HG03139 (cell line): ENCODE results near the gene TBC1D16.

Experiments
- ATAC-seq: cut with Tn5 transposase; IDR thresholded peaks from one replicate; pipeline ENCODE4 v1.9.1; 2021; ENCODE audit not compliant: unreplicated experiment

The TBC1D16 gene

GRCh38 chr17:80026359-80027042 lies 9.2 kb downstream of the TBC1D16 start:
- no peak for ATAC-seq

GRCh38 chr17:80025796-80026195 lies 9.9 kb downstream of the TBC1D16 start:
- no peak for ATAC-seq

DNA sequence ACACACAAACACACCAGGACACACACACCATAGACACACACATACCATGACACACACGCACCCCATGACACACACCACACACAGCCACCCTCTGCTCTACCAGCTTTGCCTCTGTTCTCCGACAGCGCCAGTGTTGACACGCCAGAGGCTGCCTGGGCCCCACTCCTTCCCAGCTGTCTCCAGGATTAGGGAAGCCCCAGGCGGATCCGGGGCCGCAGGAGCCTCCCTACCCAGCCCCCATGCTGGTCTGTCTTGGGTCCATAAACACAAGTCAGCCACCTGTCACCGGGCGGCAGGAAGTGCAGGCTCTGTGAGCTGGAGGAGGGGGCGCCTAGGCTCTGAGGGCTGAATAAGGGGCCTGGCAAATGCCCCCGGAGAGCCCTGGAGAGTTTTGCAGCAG lies 10.5 kb downstream of the TBC1D16 start:
- no peak for ATAC-seq

- ATAC-seq, result no peak
These were observed 11.3 kb downstream of the TBC1D16 start for GRCh38 chr17:80024206-80024972.

- ATAC-seq, result no peak
These were observed 12.0 kb downstream of the TBC1D16 start for GRCh38 chr17:80023481-80024205.

DNA sequence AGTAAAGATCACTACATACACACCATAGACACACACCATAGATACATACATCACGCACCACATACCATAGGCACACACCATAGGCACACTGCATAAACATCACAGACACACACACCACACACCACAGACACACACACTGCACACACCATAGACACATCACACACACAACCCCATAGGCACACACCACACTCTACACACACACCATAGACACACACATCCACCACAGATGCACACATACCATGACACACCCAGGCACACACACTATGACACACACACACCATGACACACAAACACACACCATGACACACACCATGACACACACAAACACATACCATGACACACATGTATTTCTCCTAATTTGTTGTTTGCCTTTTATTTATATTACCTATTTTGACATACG lies 14.1 kb downstream of the TBC1D16 start:
- ATAC-seq, result no peak

DNA sequence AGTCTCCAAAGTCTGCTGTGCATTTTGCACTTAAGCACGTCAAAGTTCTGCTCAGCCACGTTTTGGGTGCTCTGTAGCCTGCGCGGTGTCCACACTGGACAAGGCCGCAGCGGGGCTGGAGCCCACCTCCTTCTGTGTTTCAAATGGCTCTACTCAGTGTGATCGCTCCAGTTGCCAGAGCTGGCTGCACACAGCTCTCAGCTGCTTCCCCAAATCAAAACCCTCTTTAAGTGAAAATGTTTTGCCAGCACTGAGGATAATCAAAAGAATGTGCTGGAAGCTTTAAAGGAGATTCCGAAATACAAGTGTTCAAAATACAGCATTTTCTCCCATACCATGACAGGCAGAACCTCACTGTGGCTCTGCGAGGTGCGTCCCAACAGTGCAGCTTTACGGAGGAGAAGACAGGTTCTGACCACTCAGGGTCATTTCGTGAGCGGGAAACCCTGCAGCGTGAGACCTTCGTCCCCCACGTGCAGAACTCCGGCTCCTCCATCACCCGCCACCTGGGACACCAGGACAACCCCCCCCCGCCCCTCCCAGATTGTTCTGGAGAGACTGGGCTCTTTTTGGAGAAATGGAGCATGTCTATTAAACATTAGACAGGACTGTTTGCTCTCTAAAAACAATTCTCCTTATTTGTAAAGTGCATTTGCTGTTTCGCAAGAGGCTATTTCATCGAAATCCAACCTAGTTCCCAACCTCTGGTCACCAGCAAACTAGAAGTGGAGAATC lies 16.6 kb downstream of the TBC1D16 start:
- ATAC-seq, result no peak

DNA sequence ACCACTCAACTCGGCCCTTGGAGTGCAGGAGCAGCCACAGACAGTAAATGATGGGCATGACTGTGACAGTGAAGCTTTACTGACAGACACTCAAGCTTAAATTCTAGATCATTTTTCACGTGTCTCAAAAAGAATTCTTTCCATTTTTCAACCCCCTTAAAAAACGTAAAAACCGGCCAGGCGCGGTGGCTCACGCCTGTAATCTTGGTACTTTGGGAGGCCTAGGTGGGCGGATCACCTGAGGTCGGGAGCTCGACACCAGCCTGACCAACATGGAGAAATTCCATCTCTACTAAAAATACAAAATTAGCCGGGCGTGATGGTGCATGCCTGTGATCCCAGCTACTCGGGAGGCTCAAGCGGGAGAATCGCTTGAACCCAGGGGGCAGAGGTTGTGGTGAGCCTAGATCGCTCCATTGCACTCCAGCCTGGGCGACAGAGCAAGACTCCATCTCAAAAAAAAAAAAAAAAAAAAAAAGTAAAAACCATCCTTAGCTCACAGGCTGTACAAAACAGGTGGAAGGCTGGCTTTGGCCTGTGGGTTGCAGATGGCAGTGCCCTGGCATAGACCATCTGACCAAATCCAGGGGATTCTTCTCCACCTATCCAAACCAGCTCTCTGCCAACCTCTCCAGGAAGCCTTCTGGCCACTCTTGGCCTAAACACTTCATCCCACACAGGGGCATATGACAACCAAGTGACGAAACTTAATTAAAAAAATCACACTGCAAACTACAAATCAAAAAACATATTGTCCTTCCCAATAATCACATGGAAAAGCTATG lies 18.3 kb downstream of the TBC1D16 start:
- no peak for ATAC-seq

DNA sequence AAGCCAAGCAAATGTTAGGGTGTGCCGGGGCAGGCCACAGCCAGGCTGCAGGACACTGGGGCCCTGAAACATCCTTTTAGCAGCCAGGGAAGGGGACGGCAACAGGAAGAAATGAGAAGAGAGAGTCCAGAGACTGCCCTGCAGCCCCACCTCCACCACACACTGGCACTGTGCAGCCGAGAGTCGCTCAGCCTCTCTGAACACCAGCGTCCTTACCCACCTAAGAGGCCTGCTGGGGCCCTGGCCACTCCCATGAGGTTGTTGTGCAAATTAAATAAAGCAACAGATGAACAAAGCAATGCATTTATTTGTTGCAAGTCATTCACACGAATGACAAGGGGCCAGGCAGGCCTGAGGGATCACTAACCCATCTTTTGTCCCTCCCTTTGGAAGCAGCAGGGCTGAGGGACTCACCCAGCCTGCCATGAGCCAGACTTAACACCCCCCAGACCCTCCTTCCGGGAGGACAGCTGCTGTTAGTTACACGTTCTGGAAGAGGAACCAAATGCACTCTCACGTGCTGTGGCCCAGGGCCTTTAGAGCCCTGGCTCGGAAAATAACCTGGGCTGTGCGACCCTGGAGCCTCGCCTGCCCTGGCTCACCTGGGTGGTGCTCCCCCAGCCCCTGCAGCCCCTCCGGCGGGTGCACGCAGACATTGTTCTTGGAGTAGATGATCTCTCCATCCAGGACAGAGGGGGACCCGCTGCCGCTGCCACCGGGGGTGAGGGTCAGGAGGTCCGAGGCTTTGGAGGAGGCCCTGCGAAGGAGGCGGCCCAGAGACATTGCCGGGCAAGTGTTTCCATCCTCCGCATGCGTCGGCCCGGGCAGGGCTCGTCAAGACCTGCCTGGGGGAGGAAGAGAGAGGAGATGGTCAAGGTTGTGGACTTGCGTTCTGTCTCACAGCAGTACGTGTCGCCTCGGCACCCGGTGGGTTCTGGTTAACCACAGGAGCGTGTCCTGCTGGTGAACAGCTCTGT lies 22.6 kb downstream of the TBC1D16 start:
- no peak for ATAC-seq

- ATAC-seq, result no peak
These were observed 23.6 kb downstream of the TBC1D16 start for GRCh38 chr17:80011989-80012555.

- no peak for ATAC-seq
These were observed 25.3 kb downstream of the TBC1D16 start for GRCh38 chr17:80010283-80010858.

DNA sequence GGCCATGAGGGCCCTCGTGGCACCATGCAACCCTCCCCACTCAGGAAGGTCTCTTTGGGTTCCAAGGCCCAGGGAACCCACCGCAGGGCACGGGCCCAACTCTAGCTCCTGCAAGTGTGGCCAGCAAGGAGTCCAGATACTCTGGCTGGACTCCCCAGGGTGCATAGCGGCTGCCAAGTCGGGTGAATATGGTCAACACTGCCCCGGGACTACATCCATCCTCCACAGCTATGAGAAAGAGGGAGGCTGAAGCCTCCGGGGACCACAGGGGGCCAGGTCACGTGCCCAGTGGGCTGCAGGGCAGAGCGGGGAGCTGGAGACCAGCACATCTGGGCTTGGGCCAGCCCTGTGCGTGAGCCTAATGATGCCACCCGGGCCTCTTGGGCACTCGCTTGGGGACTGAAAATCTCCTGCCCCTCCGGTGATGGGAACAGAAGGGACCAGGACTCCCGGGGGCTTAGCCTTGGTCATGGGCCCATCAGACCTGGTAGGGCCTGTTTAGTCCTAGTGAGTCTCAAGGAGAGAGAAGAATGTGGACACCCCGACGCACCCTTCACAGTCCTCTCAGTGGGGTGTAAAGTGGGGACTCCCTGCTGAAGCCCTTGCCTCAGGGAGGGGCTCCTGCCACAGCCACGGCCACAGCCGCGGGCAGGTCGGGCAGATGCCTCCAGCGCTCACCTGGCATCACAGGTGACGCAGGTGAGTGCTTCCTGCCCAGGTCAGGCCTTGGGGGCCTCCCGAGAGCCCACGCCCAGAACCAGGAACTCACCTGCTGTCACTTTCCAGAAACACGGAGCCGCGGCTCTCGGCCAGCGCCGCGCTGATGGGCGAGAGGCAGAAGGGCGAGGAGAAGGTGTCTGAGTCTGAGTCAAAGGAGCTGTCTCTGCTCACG lies 26.0 kb downstream of the TBC1D16 start:
- no peak for ATAC-seq

DNA sequence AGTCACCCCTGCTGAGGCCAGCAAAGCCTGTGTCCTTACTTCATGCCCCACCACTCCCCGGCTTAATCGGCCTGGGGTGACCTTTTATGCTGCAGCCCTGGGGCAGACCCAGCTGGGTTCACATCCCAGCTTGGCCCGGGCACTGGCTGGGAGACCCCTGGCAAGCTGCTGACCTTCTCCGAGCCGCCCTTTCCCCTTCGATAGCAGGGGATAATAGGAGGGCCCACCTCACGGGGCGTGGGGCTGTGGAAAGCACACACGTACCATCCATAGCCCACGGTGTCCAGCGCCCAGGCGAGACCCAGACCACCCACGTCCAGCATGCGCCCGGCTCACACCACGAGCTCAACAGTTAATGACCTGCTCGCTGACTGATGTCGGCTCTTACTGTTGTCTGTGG lies 26.8 kb downstream of the TBC1D16 start:
- ATAC-seq, result no peak

DNA sequence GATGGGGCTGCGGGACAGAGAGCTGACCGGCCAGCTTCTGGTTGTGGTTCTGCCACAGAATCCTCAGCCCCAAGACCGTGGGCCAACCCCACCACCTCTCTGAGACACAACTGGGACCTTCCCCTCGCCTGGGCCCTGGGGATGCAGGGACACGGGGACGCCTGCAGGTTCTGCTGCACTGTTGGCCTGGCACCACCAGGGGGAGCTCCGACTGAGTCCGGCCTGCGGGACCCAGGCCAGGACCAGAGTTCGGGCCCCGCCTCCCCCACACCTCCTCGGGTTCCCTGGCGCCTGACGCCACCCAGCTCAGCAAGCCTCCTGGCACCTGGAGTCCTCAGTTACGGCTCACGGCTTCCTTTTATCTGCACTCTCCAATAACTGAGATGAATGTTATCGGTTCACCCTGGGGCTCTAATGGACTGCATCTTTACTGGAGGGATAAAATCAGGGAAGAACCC lies 27.3 kb downstream of the TBC1D16 start:
- ATAC-seq, result no peak

- ATAC-seq, result no peak
These were observed 27.7 kb downstream of the TBC1D16 start for GRCh38 chr17:80007939-80008338.

GRCh38 chr17:80006811-80007752 lies 28.6 kb downstream of the TBC1D16 start:
- ATAC-seq, result no peak
